Endothelial cell of umbilical vein (primary cell): ENCODE results near the gene FBP2. TPM values are rescaled to one million over a fixed set of nuclear protein-coding genes. Genes with fewer than 3 reads are reported as not detected.

Source experiments
- Bru-seq: library from RNA; stranded (reverse); fragments of 400-500 nt; gene quantifications from one replicate; lab custom pipeline; 2021; lab: Mats Ljungman, UMichigan
- BruChase-seq, 2 experiments: library from RNA; stranded (reverse); fragments of 400-500 nt; gene quantifications; one replicate each; lab custom pipeline; 2021; lab: Mats Ljungman, UMichigan
- BruUV-seq: library from RNA; stranded (reverse); fragments of 400-500 nt; replicated peaks from 2 replicates; lab custom pipeline; 2021; lab: Mats Ljungman, UMichigan
- CTCF ChIA-PET: fragments of 300-600, 350-600 bp; sonication (Branson Sonifier 250); formaldehyde crosslinking; loops from one replicate; lab custom pipeline; 2021; ENCODE audit warnings: antibody characterized with exemption, inconsistent platforms; lab: Charles Lee
- POLR2A ChIA-PET: fragments of 300-600, 350-600 bp; sonication (Branson Sonifier 250); formaldehyde crosslinking; loops from one replicate; lab custom pipeline; 2021; ENCODE audit warnings: antibody characterized with exemption, inconsistent platforms; lab: Charles Lee
- DNase-seq: peaks from one replicate; pipeline ENCODE4 v3.0.0-alpha.2; 2011; ENCODE audit warnings: low read depth, low spot score
- FAIRE-seq: peaks from 2 replicates; lab custom pipeline; 2011; peaks lifted over from hg19 to GRCh38; lab: Jason Lieb, UNC
- H2AFZ ChIP-seq: 2 replicates; pipeline ENCODE4 v1.6.0; 2012; ENCODE audit warnings: low read depth, low read length, control low read depth, inconsistent platforms
- H3K27ac ChIP-seq: 2 replicates; pipeline ENCODE4 v1.5.1; 2011; ENCODE audit warnings: low read depth, mild to moderate bottlenecking, control low read depth, low read length, moderate library complexity; ENCODE audit not compliant: insufficient read depth
- H3K27me3 ChIP-seq, 2 experiments: 2 replicates each; pipeline versions ENCODE4 v1.6.0 to v1.6.1; 2011; ENCODE audit warnings: low read length in 2 of 2, mixed read lengths in 1 of 2; ENCODE audit not compliant: control insufficient read depth in 2 of 2, insufficient read depth in 2 of 2
- H3K36me3 ChIP-seq, 2 experiments: 2 replicates in 1 of 2; 3 replicates in 1 of 2; pipeline ENCODE4 v1.5.1; 2011; ENCODE audit warnings: low read length in 2 of 2, mild to moderate bottlenecking in 1 of 2, moderate library complexity in 1 of 2; ENCODE audit not compliant: control insufficient read depth in 2 of 2, insufficient read depth in 2 of 2; ENCODE audit errors: extremely low read depth in 1 of 2
- H3K4me1 ChIP-seq: 3 replicates; pipeline ENCODE4 v1.5.1; 2011; ENCODE audit warnings: mild to moderate bottlenecking, low read length; ENCODE audit not compliant: control insufficient read depth, insufficient read depth; ENCODE audit errors: extremely low read depth
- H3K4me2 ChIP-seq: 2 replicates; pipeline ENCODE4 v1.6.1; 2011; ENCODE audit warnings: low read length, control low read depth, mixed read lengths; ENCODE audit not compliant: insufficient read depth
- H3K4me3 ChIP-seq, 3 experiments: fragments of 200-600 bp in 1 of 3; sonication (generic), shearing (Covaris generic) in 1 of 3; replicated peaks in 1 of 3; 2 replicates each; pipeline ENCODE4 v1.5.1; 2011 to 2016; ENCODE audit warnings: control low read depth in 3 of 3, low read length in 3 of 3, mild to moderate bottlenecking in 2 of 3, inconsistent platforms in 1 of 3, low read depth in 1 of 3, moderate library complexity in 1 of 3; ENCODE audit not compliant: insufficient read depth in 1 of 3
- H3K79me2 ChIP-seq: 2 replicates; pipeline ENCODE4 v1.6.0; 2012; ENCODE audit warnings: low read length, inconsistent platforms; ENCODE audit not compliant: control insufficient read depth, insufficient read depth
- H3K9ac ChIP-seq: replicated peaks from 2 replicates; pipeline ENCODE3; 2011; ENCODE audit warnings: low read length, control low read depth; ENCODE audit not compliant: insufficient read depth; ENCODE audit errors: extremely low read depth
- H3K9me1 ChIP-seq: replicated peaks from 3 replicates; pipeline ENCODE4 v1.6.0; 2011; ENCODE audit warnings: mild to moderate bottlenecking, low read length; ENCODE audit not compliant: control insufficient read depth, insufficient read depth; ENCODE audit errors: extremely low read depth
- H3K9me3 ChIP-seq: replicated peaks from 2 replicates; pipeline ENCODE4 v1.5.1; 2012; ENCODE audit warnings: low read length, inconsistent platforms; ENCODE audit not compliant: control insufficient read depth, insufficient read depth
- H4K20me1 ChIP-seq: replicated peaks from 2 replicates; pipeline ENCODE3; 2011; ENCODE audit warnings: mild to moderate bottlenecking, low read length; ENCODE audit not compliant: control insufficient read depth, insufficient read depth; ENCODE audit errors: extremely low read depth
- CTCF ChIP-seq, 2 donors: IDR thresholded peaks; 1 replicate in 1 of 2; 2 replicates in 1 of 2; pipeline ENCODE4 v1.5.1; 2011; ENCODE audit warnings: low read length in 2 of 2, mild to moderate bottlenecking in 2 of 2, moderate library complexity in 2 of 2, control low read depth in 1 of 2, inconsistent platforms in 1 of 2, low read depth in 1 of 2; ENCODE audit not compliant: insufficient read depth in 1 of 2; ENCODE audit errors: extremely low read depth in 1 of 2
- EZH2 ChIP-seq: IDR thresholded peaks from 2 replicates; pipeline ENCODE4 v1.6.1; 2012; ENCODE audit warnings: borderline replicate concordance, low read depth, mild to moderate bottlenecking, moderate library complexity, low read length, inconsistent platforms; ENCODE audit not compliant: severe bottlenecking
- FOS ChIP-seq: IDR thresholded peaks from 2 replicates; pipeline ENCODE4 v1.6.1; 2011; ENCODE audit warnings: mild to moderate bottlenecking, low read length, moderate library complexity, borderline replicate concordance; ENCODE audit not compliant: insufficient read depth
- GATA2 ChIP-seq: IDR thresholded peaks from 2 replicates; pipeline ENCODE4 v1.7.0; 2011; ENCODE audit warnings: low read depth, mild to moderate bottlenecking, moderate library complexity, mixed read lengths, low read length; ENCODE audit not compliant: insufficient read length, insufficient read depth
- JUN ChIP-seq: IDR thresholded peaks from 2 replicates; pipeline ENCODE4 v1.6.1; 2011; ENCODE audit warnings: borderline replicate concordance, low read depth; ENCODE audit not compliant: insufficient read length, insufficient read depth
- MAX ChIP-seq: IDR thresholded peaks from 2 replicates; pipeline ENCODE4 v1.6.1; 2011; ENCODE audit not compliant: insufficient read depth, insufficient read length
- MYC ChIP-seq: IDR thresholded peaks from one replicate; pipeline ENCODE4 v1.6.1; 2011; ENCODE audit warnings: mild to moderate bottlenecking, low read depth, low read length
- POLR2A ChIP-seq: IDR thresholded peaks from 2 replicates; pipeline ENCODE4 v1.6.1; 2012; ENCODE audit warnings: low read depth, mild to moderate bottlenecking, control low read depth, low read length
- POLR2AphosphoS5 ChIP-seq: IDR thresholded peaks from 2 replicates; pipeline ENCODE4 v1.6.1; 2012; ENCODE audit warnings: low read depth, mild to moderate bottlenecking, control low read depth, low read length, moderate library complexity; ENCODE audit not compliant: insufficient read depth
- dilution Hi-C: fragments of 300-500 bp; cut with MboI; formaldehyde crosslinking; loops from one replicate; pipeline ENCODE4 v1.15.0; 2019; ENCODE audit warnings: low sequenced_read_pairs; ENCODE audit not compliant: extremely low pct_ligation_motif_present
- intact Hi-C: fragments of 100-400 bp; cut with micrococcal nuclease; formaldehyde crosslinking; loops from one replicate; pipeline ENCODE4 v1.10.0; 2022
- long read RNA-seq: library from polyadenylated mRNA; stranded (forward); transcript quantifications from one replicate; pipeline ENCODE4 v2.0.0, GENCODE V29; 2021
- polyA minus RNA-seq, 3 experiments: library from RNA; depleted of rRNA, polyadenylated mRNA; stranded (reverse); fragments of >200 nt; gene quantifications; 1 replicate in 1 of 3; 2 replicates in 2 of 3; pipeline ENCODE4 v1.2.3, GENCODE V29; 2011
- polyA plus RNA-seq, 4 experiments: library from polyadenylated mRNA; depleted of rRNA in 3 of 4; stranded (reverse) in 3 of 4; unstranded in 1 of 4; fragments of >200 nt; gene quantifications; 2 replicates each; pipeline versions ENCODE4 v1.2.1 to v1.2.3, GENCODE V29; 2011 to 2012; ENCODE audit warnings: missing spikeins in 1 of 4
- total RNA-seq: library from RNA; stranded (reverse); gene quantifications from 2 replicates; pipeline ENCODE4 v1.2.3, GENCODE V29; 2021

The FBP2 gene
- total RNA-seq (not detected in 2 replicates), polyA plus RNA-seq (not detected in 2 replicates), polyA minus RNA-seq (0.34 TPM in 1 of 2 replicates, not detected in the other), Bru-seq, nascent RNA (not detected), BruChase-seq, experiment 1, labeled RNA remaining after a 6-hour chase (not detected), BruChase-seq, experiment 2, labeled RNA remaining after a 2-hour chase (not detected)
- polyA plus RNA-seq (2011; cell fraction: cytosol; rRNA removed) = not detected in 2 replicates
- polyA plus RNA-seq (2011; cell fraction: nucleus; rRNA removed) = not detected in 2 replicates
- not detected in 2 replicates for polyA plus RNA-seq (2012)
- not detected for polyA minus RNA-seq (2011; cell fraction: cytosol; rRNA and poly(A)+ RNA removed)
- not detected in 2 replicates for polyA minus RNA-seq (2011; cell fraction: nucleus; rRNA and poly(A)+ RNA removed)
- long read RNA-seq = 0 reads

DNA sequence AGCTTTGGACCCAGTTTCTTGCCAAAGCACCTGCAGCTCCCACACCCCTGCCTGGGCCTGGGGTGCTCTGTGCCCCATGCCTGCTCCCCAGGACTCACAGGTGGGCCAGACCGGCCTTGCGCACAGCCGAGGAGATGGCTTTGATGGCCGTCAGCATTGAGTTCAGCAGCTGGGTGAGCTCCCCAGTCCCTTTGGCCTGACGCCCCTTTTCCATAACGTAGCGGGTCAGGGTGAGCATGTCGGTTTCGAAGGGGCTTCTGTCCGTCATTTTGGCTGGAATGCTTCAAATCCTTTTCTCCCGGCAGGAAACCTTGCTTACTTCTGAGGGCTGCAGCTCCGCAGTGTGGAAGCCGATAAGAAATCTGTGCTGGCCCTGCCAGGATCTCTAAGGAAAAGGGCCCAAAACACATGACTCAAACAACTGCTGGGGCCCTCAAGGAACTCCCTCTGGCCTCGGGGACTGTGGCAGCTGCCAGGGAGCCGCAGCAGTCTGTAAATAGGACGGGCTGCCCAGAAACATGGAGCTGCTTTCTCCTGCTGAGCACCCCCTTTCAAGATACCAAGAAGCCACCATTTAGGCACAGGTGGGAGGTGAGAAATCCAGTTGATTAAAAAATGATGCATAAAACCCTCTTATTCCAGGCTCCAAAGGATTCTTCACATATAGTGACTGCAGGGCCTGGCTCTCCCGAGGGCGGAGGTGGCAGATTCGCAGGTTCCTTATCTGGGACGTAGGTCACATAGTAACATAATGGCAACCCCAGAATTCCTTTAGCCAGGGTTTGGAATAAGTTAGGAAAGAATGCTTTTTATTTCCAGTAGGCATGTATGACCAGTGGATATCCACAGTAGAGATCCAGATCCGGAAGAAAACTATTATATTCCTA lies at the start of gene FBP2:
Gene FBP2, minus strand, starts transcription at position 366 of the 887 bp plus-strand sequence. Its CDS starts 98 bp downstream, at position 268.
- H3K79me2 ChIP-seq = no peaks in the 10 kb centered on the region
- dilution Hi-C loops (no loop called here), intact Hi-C loops (no loop called here)
- no peak for TF ChIP-seq MAX
- BruUV-seq = no TSS peak
- H3K27me3 ChIP-seq = no peaks in the 10 kb centered on the region
- H3K27ac ChIP-seq = no peak within 1 kb of the TSS
- H3K9me1 ChIP-seq = no peaks in the 10 kb centered on the region
- no peak within 1 kb of the TSS for H3K4me3 ChIP-seq
- no peaks in the 10 kb centered on the region for H4K20me1 ChIP-seq
- no peaks in the 10 kb centered on the region for H3K36me3 ChIP-seq
- ChIA-PET POLR2A (no interaction called here), CTCF (no interaction called here)
- no peak within 1 kb of the TSS for H3K4me2 ChIP-seq
- DNase-seq (peak; percentile 11), FAIRE-seq (no peak)
- H2AFZ ChIP-seq = no peak within 1 kb of the TSS
- no peaks in the 10 kb centered on the region for H3K4me1 ChIP-seq
- H3K9me3 ChIP-seq = no peaks in the 10 kb centered on the region
- H3K9ac ChIP-seq = no peak within 1 kb of the TSS

DNA sequence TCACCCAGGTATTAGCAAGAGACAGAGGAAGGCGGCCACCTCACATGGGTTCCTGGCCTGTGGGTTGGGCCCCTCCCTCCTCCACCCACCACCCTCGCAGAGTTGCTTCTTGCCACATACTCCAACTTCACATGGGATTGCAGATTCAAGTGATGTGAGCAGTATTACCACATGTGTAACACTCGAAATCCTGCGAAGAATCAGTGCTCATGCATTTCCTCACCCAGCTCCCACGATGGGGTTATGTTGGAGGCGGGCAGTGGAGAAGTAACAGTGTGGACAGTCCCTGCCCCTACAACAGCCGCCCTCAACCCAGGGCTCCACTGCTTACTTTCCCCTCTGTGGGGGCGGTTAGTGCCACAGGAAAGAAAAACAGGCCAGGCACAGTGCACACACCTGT lies 49.6 kb upstream of the FBP2 start:
- Histone ChIP-seq H3K4me3 (no peak overlapping the region), H3K4me2 (no peak overlapping the region), H3K36me3 (no peaks in the 10 kb centered on the region), H3K79me2 (no peaks in the 10 kb centered on the region), H3K9me3 (no peaks in the 10 kb centered on the region), H2AFZ (no peak overlapping the region), H3K27ac (no peak overlapping the region), H3K9me1 (no peaks in the 10 kb centered on the region), H3K9ac (no peak overlapping the region), H4K20me1 (no peaks in the 10 kb centered on the region), H3K27me3 (peaks cover under 1 to 9% of the 10 kb centered on the region in 2 experiments), H3K4me1 (peaks cover 5% of the 10 kb centered on the region)
- FAIRE-seq = no peak
- intact Hi-C loops = no loop called here
- dilution Hi-C loops = no loop called here
- CTCF ChIA-PET = interaction anchor here (1.4 kb wide), 1 partner anchor 38 kb away, joined by 4 read pairs; no protein-coding TSS in a partner anchor
- POLR2A ChIA-PET = no interaction called here
- no peak for TF ChIP-seq MAX
- TF ChIP-seq CTCF (IDR thresholded peaks at IDR 0.05; ENCODE audit: extremely low read depth in 1 of 2, insufficient read depth in 1 of 2, low read depth in 1 of 2, low read length in 2 of 2) = no peak
- TF ChIP-seq GATA2 = no peak
- TF ChIP-seq POLR2A = no peak
- no peak for TF ChIP-seq JUN
- TF ChIP-seq POLR2AphosphoS5 = no peak
- TF ChIP-seq MYC = no peak
- no peak for TF ChIP-seq EZH2
- TF ChIP-seq FOS = no peak
- BruUV-seq = no TSS peak
- no peak for DNase-seq
